Stimulated activated CD8-positive, alpha-beta memory T cell treated with anti-CD3 and anti-CD28 coated beads, Interleukin-12 subunit alpha, Interleukin-12 subunit beta, amount 100 ng/mL, for 24 hours (primary cell): Measurements from ENCODE around the gene RELA.

Experiments used
- DNase-seq: peaks from one replicate; pipeline ENCODE4 v3.0.0-alpha.2; 2020; ENCODE audit errors: extremely low read depth

Gene RELA

GRCh38 chr11:65634109-65634436 is 28.6 kb downstream of the RELA start:
- DNase-seq: no peak

GRCh38 chr11:65633390-65634108 is 29.2 kb downstream of the RELA start:
- DNase-seq: no peak

GRCh38 chr11:65630215-65630614 is 32.5 kb downstream of the RELA start:
- DNase-seq: no peak

GRCh38 chr11:65629579-65629978 is 33.1 kb downstream of the RELA start:
- no peak for DNase-seq

GRCh38 chr11:65627202-65627601 is 35.5 kb downstream of the RELA start:
- DNase-seq: no peak

GRCh38 chr11:65625628-65626342 is 36.9 kb downstream of the RELA start:
- no peak for DNase-seq

- DNase-seq: no peak
Observed at GRCh38 chr11:65624931-65625627, 37.6 kb downstream of the RELA start.

- DNase-seq: no peak
Observed at GRCh38 chr11:65623852-65624616, 38.7 kb downstream of the RELA start.

GRCh38 chr11:65623177-65623576 is 39.5 kb downstream of the RELA start:
- DNase-seq: no peak

GRCh38 chr11:65622011-65622410 is 40.7 kb downstream of the RELA start:
- DNase-seq: no peak

- DNase-seq: no peak
Observed at GRCh38 chr11:65621460-65621859, 41.3 kb downstream of the RELA start.

GRCh38 chr11:65620666-65621065 is 42.0 kb downstream of the RELA start:
- DNase-seq: no peak

GRCh38 chr11:65619281-65619928 is 43.3 kb downstream of the RELA start:
- DNase-seq: no peak

GRCh38 chr11:65618763-65619162 is 44.0 kb downstream of the RELA start:
- no peak for DNase-seq

GRCh38 chr11:65617990-65618751 is 44.5 kb downstream of the RELA start:
- no peak for DNase-seq

GRCh38 chr11:65617136-65617850 is 45.4 kb downstream of the RELA start:
- no peak for DNase-seq

- DNase-seq: no peak
Observed at GRCh38 chr11:65616575-65617001, 46.1 kb downstream of the RELA start.

GRCh38 chr11:65615950-65616574 is 46.7 kb downstream of the RELA start:
- no peak for DNase-seq

GRCh38 chr11:65615229-65615949 is 47.3 kb downstream of the RELA start, which contains the start of gene PCNX3:
Gene PCNX3 (plus strand): TSS chr11:65615776. CDS start chr11:65616312, 536 bp downstream.
- peak; percentile 99 for DNase-seq
